ENCODE measurements around the gene ERP44.

The ERP44 gene

DNA sequence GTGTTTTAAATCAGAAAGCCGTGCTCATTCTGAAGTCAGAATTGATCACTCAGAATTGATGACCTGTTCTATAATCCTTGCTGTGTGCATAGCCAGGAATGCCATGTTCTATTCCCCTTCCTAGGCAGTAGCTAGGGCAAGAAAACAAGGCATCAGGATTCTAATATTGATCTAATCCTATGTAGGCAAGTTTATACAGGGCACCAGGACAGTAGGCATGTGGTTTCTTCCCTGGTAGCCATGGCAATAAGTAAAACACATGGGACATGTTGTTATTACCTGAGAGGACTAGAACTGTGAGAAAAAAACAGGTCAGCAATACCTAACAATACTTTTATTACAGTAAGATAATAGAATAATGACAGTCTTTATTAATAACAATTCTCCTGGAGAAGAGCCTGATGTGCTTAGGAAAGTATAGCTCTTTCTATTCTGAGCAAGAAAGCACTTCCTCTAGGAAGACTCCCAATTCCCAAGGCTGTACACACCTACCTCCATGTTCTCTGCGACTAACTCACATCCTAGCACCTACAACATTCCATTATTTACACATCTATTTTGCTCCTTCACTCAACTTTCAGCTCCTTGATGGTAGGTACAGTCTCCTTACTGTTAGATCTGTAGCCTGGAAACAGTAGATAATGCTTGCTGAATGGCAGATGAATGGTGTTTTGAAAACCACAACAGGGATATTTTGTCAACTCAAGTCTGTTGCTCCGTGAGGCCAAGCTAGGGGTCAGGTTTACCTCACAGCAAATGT, 121.6 kb downstream of the ERP44 start:
- WGBS (ENCODE audit: insufficient coverage): 88% methylated on average over 2 of the region's 3 CpGs
- Histone ChIP-seq H3K27ac (ENCODE audit: insufficient read depth in 1 of 2, low read depth in 1 of 2, low read length in 2 of 2, poor library complexity in 1 of 2, severe bottlenecking in 2 of 2) (no peak overlapping the region), H3K9me3 (ENCODE audit: control extremely low read depth in 1 of 5, control insufficient read depth in 4 of 5, insufficient read depth in 2 of 5, low read depth in 1 of 5, low read length in 4 of 5) (no peaks in the 10 kb centered on the region), H3K4me3 (ENCODE audit: control insufficient read depth in 1 of 7, extremely low read depth in 1 of 7, insufficient read depth in 4 of 7, low read depth in 2 of 7, low read length in 6 of 7) (no peak overlapping the region), H3K36me3 (ENCODE audit: control insufficient read depth in 4 of 4, insufficient read depth in 4 of 4, low read length in 3 of 4) (peaks cover 0 to 18% (median 0%) of the 10 kb centered on the region in 4 experiments), H3K27me3 (replicated peaks in 2 of 5; ENCODE audit: control insufficient read depth in 4 of 5, insufficient read depth in 5 of 5, low read length in 4 of 5) (no peaks in the 10 kb centered on the region), H3K4me1 (ENCODE audit: control extremely low read depth in 1 of 4, control insufficient read depth in 4 of 4, insufficient read depth in 4 of 4, low read length in 3 of 4) (no peaks in the 10 kb centered on the region)
- POLR2A ChIA-PET: no interaction called here
- CTCF ChIA-PET: no interaction called here
- peak in 1 of 3 donors; percentile 5 for DNase-seq

DNA sequence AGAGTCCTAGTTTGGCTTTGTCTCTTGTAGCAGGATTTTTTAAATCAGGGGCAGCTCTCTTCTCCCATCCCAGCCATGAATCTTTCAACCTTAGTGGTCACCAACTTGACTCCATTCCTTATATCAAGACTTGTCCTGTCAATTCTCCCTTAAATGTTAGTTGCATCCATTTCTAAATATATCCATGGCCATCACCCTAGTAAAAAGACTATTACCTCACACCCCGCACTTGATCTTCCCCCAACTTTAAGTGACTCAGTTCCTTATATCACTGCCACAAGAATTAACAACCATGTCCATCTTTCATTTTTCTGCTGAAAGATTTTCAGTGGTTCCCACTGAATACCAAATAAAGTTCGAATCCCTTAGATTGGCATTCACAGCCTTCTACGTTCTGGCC, 125.3 kb downstream of the ERP44 start:
- ChIA-PET CTCF (interaction anchor here (0.6 kb wide), 1 partner anchor 24 kb away, joined by 3 read pairs; no protein-coding TSS in a partner anchor), POLR2A (no interaction called here)
- 92% methylated on average over 2 of the region's 3 CpGs for WGBS (ENCODE audit: insufficient coverage)
- H3K9me3 ChIP-seq (ENCODE audit: control extremely low read depth in 1 of 5, control insufficient read depth in 4 of 5, insufficient read depth in 2 of 5, low read depth in 1 of 5, low read length in 4 of 5): no peaks in the 10 kb centered on the region
- H3K4me3 ChIP-seq (ENCODE audit: control insufficient read depth in 1 of 7, extremely low read depth in 1 of 7, insufficient read depth in 4 of 7, low read depth in 2 of 7, low read length in 6 of 7): no peak overlapping the region
- H3K4me1 ChIP-seq (ENCODE audit: control extremely low read depth in 1 of 4, control insufficient read depth in 4 of 4, insufficient read depth in 4 of 4, low read length in 3 of 4): no peaks in the 10 kb centered on the region
- H3K36me3 ChIP-seq (ENCODE audit: control insufficient read depth in 4 of 4, insufficient read depth in 4 of 4, low read length in 3 of 4): peaks cover 0 to 32% (median 12%) of the 10 kb centered on the region in 4 experiments
- no peak overlapping the region for H3K27ac ChIP-seq (ENCODE audit: insufficient read depth in 1 of 2, low read depth in 1 of 2, low read length in 2 of 2, poor library complexity in 1 of 2, severe bottlenecking in 2 of 2)
- no peak for DNase-seq
- H3K27me3 ChIP-seq (replicated peaks in 2 of 5; ENCODE audit: control insufficient read depth in 4 of 5, insufficient read depth in 5 of 5, low read length in 4 of 5): no peaks in the 10 kb centered on the region

DNA sequence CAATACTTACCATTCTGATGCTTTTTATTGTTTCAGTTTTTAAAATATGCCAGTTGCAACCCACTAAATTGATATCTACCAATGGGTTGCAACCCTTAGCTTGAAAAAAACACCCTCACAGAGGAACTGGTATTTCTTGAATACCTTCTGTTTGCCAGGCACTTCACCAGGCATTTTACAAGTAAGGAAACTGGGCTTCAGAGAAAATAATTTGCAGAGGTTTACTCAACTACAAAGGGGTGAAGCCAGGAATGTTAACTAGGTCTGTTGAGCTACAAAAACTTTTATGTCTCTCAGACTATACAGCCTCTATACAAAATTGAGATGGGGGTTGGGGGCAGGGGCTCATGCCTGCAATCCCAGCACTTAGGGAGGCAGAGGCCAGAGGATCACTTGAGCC, 127.4 kb downstream of the ERP44 start:
- Histone ChIP-seq H3K4me3 (ENCODE audit: control insufficient read depth in 1 of 7, extremely low read depth in 1 of 7, insufficient read depth in 4 of 7, low read depth in 2 of 7, low read length in 6 of 7) (no peak overlapping the region), H3K36me3 (ENCODE audit: control insufficient read depth in 4 of 4, insufficient read depth in 4 of 4, low read length in 3 of 4) (peaks cover 0 to 33% (median 20%) of the 10 kb centered on the region in 4 experiments), H3K27ac (ENCODE audit: insufficient read depth in 1 of 2, low read depth in 1 of 2, low read length in 2 of 2, poor library complexity in 1 of 2, severe bottlenecking in 2 of 2) (no peak overlapping the region), H3K9me3 (ENCODE audit: control extremely low read depth in 1 of 5, control insufficient read depth in 4 of 5, insufficient read depth in 2 of 5, low read depth in 1 of 5, low read length in 4 of 5) (no peaks in the 10 kb centered on the region), H3K27me3 (replicated peaks in 2 of 5; ENCODE audit: control insufficient read depth in 4 of 5, insufficient read depth in 5 of 5, low read length in 4 of 5) (no peaks in the 10 kb centered on the region), H3K4me1 (ENCODE audit: control extremely low read depth in 1 of 4, control insufficient read depth in 4 of 4, insufficient read depth in 4 of 4, low read length in 3 of 4) (no peaks in the 10 kb centered on the region)
- ChIA-PET POLR2A (interaction anchor here (0.6 kb wide), 1 partner anchor 12 kb away, joined by 3 read pairs; no protein-coding TSS in a partner anchor), CTCF (no interaction called here)
- no peak for DNase-seq

DNA sequence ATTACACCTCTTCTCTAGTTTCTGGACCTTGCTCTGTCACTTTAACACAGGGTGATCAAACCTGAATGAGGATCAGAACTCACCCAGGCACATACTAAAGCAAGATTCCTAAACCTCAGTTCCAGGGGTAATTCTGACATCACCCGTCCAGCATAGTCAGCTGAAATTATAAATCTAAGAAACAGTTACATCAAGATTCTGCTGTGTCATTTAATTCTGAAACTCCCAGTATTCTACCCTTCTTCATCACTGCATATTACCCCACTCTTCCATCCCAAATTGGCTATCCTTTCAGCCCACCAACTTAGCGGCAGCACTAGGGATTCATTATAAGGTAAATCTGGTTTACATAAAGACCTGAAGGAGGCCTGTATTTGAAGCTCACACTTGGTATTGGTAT, 128.3 kb downstream of the ERP44 start:
- H3K27ac ChIP-seq (ENCODE audit: insufficient read depth in 1 of 2, low read depth in 1 of 2, low read length in 2 of 2, poor library complexity in 1 of 2, severe bottlenecking in 2 of 2): no peak overlapping the region
- POLR2A ChIA-PET: no interaction called here
- peaks cover 0 to 39% (median 20%) of the 10 kb centered on the region in 4 experiments for H3K36me3 ChIP-seq (ENCODE audit: control insufficient read depth in 4 of 4, insufficient read depth in 4 of 4, low read length in 3 of 4)
- 90% methylated on average over 2 of the region's 2 CpGs for WGBS (ENCODE audit: insufficient coverage)
- H3K4me3 ChIP-seq (ENCODE audit: control insufficient read depth in 1 of 7, extremely low read depth in 1 of 7, insufficient read depth in 4 of 7, low read depth in 2 of 7, low read length in 6 of 7): no peak overlapping the region
- no peak for DNase-seq
- H3K27me3 ChIP-seq (replicated peaks in 2 of 5; ENCODE audit: control insufficient read depth in 4 of 5, insufficient read depth in 5 of 5, low read length in 4 of 5): no peaks in the 10 kb centered on the region
- H3K9me3 ChIP-seq (ENCODE audit: control extremely low read depth in 1 of 5, control insufficient read depth in 4 of 5, insufficient read depth in 2 of 5, low read depth in 1 of 5, low read length in 4 of 5): no peaks in the 10 kb centered on the region
- CTCF ChIA-PET: no interaction called here
- no peaks in the 10 kb centered on the region for H3K4me1 ChIP-seq (ENCODE audit: control extremely low read depth in 1 of 4, control insufficient read depth in 4 of 4, insufficient read depth in 4 of 4, low read length in 3 of 4)

- no peaks in the 10 kb centered on the region for H3K4me1 ChIP-seq (ENCODE audit: control extremely low read depth in 1 of 4, control insufficient read depth in 4 of 4, insufficient read depth in 4 of 4, low read length in 3 of 4)
- DNase-seq: no peak
- no peaks in the 10 kb centered on the region for H3K9me3 ChIP-seq (ENCODE audit: control extremely low read depth in 1 of 5, control insufficient read depth in 4 of 5, insufficient read depth in 2 of 5, low read depth in 1 of 5, low read length in 4 of 5)
- POLR2A ChIA-PET: no interaction called here
- WGBS (ENCODE audit: insufficient coverage): 100% methylated on average over 1 of the region's 2 CpGs
- no peaks in the 10 kb centered on the region for H3K27me3 ChIP-seq (replicated peaks in 2 of 5; ENCODE audit: control insufficient read depth in 4 of 5, insufficient read depth in 5 of 5, low read length in 4 of 5)
- H3K27ac ChIP-seq (ENCODE audit: insufficient read depth in 1 of 2, low read depth in 1 of 2, low read length in 2 of 2, poor library complexity in 1 of 2, severe bottlenecking in 2 of 2): no peak overlapping the region
- peaks cover 5 to 39% (median 19%) of the 10 kb centered on the region in 4 experiments for H3K36me3 ChIP-seq (ENCODE audit: control insufficient read depth in 4 of 4, insufficient read depth in 4 of 4, low read length in 3 of 4)
- H3K4me3 ChIP-seq (ENCODE audit: control insufficient read depth in 1 of 7, extremely low read depth in 1 of 7, insufficient read depth in 4 of 7, low read depth in 2 of 7, low read length in 6 of 7): no peak overlapping the region
- CTCF ChIA-PET: no interaction called here
Measured at GRCh38 chr9:99967457-99967856, 131.3 kb downstream of the ERP44 start.

- DNase-seq: no peak
- Histone ChIP-seq H3K27ac (ENCODE audit: insufficient read depth in 1 of 2, low read depth in 1 of 2, low read length in 2 of 2, poor library complexity in 1 of 2, severe bottlenecking in 2 of 2) (no peak overlapping the region), H3K27me3 (replicated peaks in 2 of 5; ENCODE audit: control insufficient read depth in 4 of 5, insufficient read depth in 5 of 5, low read length in 4 of 5) (no peaks in the 10 kb centered on the region), H3K4me1 (ENCODE audit: control extremely low read depth in 1 of 4, control insufficient read depth in 4 of 4, insufficient read depth in 4 of 4, low read length in 3 of 4) (no peaks in the 10 kb centered on the region), H3K36me3 (ENCODE audit: control insufficient read depth in 4 of 4, insufficient read depth in 4 of 4, low read length in 3 of 4) (peaks cover 5 to 39% (median 21%) of the 10 kb centered on the region in 4 experiments), H3K4me3 (ENCODE audit: control insufficient read depth in 1 of 7, extremely low read depth in 1 of 7, insufficient read depth in 4 of 7, low read depth in 2 of 7, low read length in 6 of 7) (no peak overlapping the region), H3K9me3 (ENCODE audit: control extremely low read depth in 1 of 5, control insufficient read depth in 4 of 5, insufficient read depth in 2 of 5, low read depth in 1 of 5, low read length in 4 of 5) (no peaks in the 10 kb centered on the region)
- WGBS (ENCODE audit: insufficient coverage): no CpG with 5 or more reads among the region's 2 CpGs
- CTCF ChIA-PET: no interaction called here
- POLR2A ChIA-PET: no interaction called here
Measured at GRCh38 chr9:99966716-99967115, 132.1 kb downstream of the ERP44 start.

DNA sequence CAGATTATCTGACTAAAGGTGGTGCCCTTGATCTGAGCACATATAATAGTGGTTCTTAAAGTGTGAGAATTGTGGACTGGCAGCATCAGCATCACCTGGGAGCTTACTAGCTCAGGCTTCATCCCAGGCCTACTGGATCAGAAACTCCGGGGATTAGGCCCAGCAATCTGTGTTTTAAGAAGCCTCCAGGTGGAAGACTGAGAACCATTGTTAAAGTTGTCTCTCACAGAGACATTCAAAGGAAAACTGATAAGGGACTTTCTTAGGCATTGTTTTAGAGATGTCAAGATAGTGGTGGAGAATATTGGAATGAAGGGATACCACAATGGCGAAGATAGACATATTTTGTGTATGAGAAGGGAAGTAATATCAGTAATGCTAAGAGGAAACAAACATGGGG, 132.8 kb downstream of the ERP44 start:
- no peaks in the 10 kb centered on the region for H3K4me1 ChIP-seq (ENCODE audit: control extremely low read depth in 1 of 4, control insufficient read depth in 4 of 4, insufficient read depth in 4 of 4, low read length in 3 of 4)
- no peak overlapping the region for H3K27ac ChIP-seq (ENCODE audit: insufficient read depth in 1 of 2, low read depth in 1 of 2, low read length in 2 of 2, poor library complexity in 1 of 2, severe bottlenecking in 2 of 2)
- H3K9me3 ChIP-seq (ENCODE audit: control extremely low read depth in 1 of 5, control insufficient read depth in 4 of 5, insufficient read depth in 2 of 5, low read depth in 1 of 5, low read length in 4 of 5): no peaks in the 10 kb centered on the region
- 96% methylated on average over 2 of the region's 2 CpGs for WGBS (ENCODE audit: insufficient coverage)
- DNase-seq: no peak
- no peaks in the 10 kb centered on the region for H3K27me3 ChIP-seq (replicated peaks in 2 of 5; ENCODE audit: control insufficient read depth in 4 of 5, insufficient read depth in 5 of 5, low read length in 4 of 5)
- ChIA-PET CTCF (no interaction called here), POLR2A (interaction anchor here (0.6 kb wide), 1 partner anchor 246 kb away, joined by 3 read pairs; no protein-coding TSS in a partner anchor)
- H3K36me3 ChIP-seq (ENCODE audit: control insufficient read depth in 4 of 4, insufficient read depth in 4 of 4, low read length in 3 of 4): peaks cover 5 to 45% (median 24%) of the 10 kb centered on the region in 4 experiments
- H3K4me3 ChIP-seq (ENCODE audit: control insufficient read depth in 1 of 7, extremely low read depth in 1 of 7, insufficient read depth in 4 of 7, low read depth in 2 of 7, low read length in 6 of 7): no peak overlapping the region
